ENCODE measurements around the gene CCDC171. TPM values are rescaled to one million over a fixed set of nuclear protein-coding genes. Genes with fewer than 3 reads are reported as not detected.

CCDC171 gene
- total RNA-seq, 1 experiment from 2014 or later: 2.4 TPM

DNA sequence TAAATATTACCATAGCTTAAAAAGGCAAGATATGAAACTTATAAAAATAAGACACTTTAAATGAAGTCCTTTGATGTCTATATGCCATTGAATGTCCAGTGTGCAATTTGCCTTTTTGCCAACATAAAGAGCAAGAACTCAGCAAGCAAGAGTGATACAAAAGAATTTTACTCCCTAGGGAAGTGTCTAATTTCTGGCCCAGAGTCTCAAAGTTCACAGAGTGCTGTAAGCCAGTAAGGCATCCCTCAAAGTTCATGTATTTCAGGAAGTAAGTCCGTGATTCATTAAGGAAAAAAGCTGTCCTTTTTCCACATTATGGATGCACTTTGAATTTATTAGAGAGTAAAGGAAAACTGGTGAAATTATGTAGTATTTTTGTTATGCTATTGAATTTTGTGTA, 185.2 kb downstream of the CCDC171 start:
- no peak for DNase-seq
- TF ChIP-seq, protein P1, sequence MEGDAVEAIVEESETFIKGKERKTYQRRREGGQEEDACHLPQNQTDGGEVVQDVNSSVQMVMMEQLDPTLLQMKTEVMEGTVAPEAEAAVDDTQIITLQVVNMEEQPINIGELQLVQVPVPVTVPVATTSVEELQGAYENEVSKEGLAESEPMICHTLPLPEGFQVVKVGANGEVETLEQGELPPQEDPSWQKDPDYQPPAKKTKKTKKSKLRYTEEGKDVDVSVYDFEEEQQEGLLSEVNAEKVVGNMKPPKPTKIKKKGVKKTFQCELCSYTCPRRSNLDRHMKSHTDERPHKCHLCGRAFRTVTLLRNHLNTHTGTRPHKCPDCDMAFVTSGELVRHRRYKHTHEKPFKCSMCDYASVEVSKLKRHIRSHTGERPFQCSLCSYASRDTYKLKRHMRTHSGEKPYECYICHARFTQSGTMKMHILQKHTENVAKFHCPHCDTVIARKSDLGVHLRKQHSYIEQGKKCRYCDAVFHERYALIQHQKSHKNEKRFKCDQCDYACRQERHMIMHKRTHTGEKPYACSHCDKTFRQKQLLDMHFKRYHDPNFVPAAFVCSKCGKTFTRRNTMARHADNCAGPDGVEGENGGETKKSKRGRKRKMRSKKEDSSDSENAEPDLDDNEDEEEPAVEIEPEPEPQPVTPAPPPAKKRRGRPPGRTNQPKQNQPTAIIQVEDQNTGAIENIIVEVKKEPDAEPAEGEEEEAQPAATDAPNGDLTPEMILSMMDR (conservative IDR thresholded peaks at IDR 0.05): no peak
- Histone ChIP-seq H3K9me3 (ENCODE audit: control insufficient read depth, low read depth, low read length) (no peaks in the 10 kb centered on the region), H3K18ac (ENCODE audit: insufficient read length, low read depth, low read length) (no peak overlapping the region), H2BK5ac (ENCODE audit: insufficient read length, low read length) (no peak overlapping the region), H2BK12ac (ENCODE audit: insufficient read length, low read depth, low read length) (no peak overlapping the region), H4K5ac (ENCODE audit: insufficient read length, low read depth, low read length) (no peak overlapping the region), H3K4ac (ENCODE audit: low read depth, low read length) (no peak overlapping the region), H2AFZ (ENCODE audit: low read length) (no peak overlapping the region), H3T11ph (ENCODE audit: low read length) (no peak overlapping the region), H3K79me1 (ENCODE audit: insufficient read depth, low read depth, low read length, poor library complexity, severe bottlenecking) (no peaks in the 10 kb centered on the region), H3K79me2 (ENCODE audit: insufficient read depth, low read length) (no peaks in the 10 kb centered on the region), H3K4me1 (ENCODE audit: insufficient read depth, low read length) (no peaks in the 10 kb centered on the region), H3K23ac (ENCODE audit: insufficient read length, low read depth, low read length) (no peak overlapping the region), H3K27ac (ENCODE audit: insufficient read length, low read depth, low read length) (no peak overlapping the region), H2BK120ac (ENCODE audit: low read depth, low read length, poor library complexity, severe bottlenecking) (no peak overlapping the region), H4K91ac (ENCODE audit: insufficient read length, low read depth, low read length) (no peak overlapping the region), H3K23me2 (ENCODE audit: insufficient read length, low read depth, low read length, poor library complexity, severe bottlenecking) (no peaks in the 10 kb centered on the region), H3K14ac (ENCODE audit: insufficient read depth, low read length) (no peak overlapping the region), H4K8ac (replicated peaks; ENCODE audit: insufficient read length, low read depth, low read length) (no peak overlapping the region), H3K56ac (ENCODE audit: insufficient read length, low read depth, low read length) (no peak overlapping the region), H4K20me1 (ENCODE audit: control insufficient read depth, insufficient read depth, insufficient read length) (no peaks in the 10 kb centered on the region), H3K27me3 (ENCODE audit: insufficient read depth, low read length) (no peaks in the 10 kb centered on the region), H2BK20ac (ENCODE audit: low read depth, low read length, poor library complexity, severe bottlenecking) (no peak overlapping the region), H3K9ac (ENCODE audit: extremely low read depth, insufficient read length, low read length) (no peak overlapping the region), H2AK5ac (ENCODE audit: insufficient read length, low read length) (no peak overlapping the region), H3K4me2 (ENCODE audit: insufficient read depth, insufficient read length, low read length) (no peak overlapping the region), H2BK15ac (ENCODE audit: low read depth, low read length) (no peak overlapping the region)
- H3K27ac Mint-ChIP-seq: no peak overlapping the region; a peak in 1 of 7 replicates
- H3K4me1 Mint-ChIP-seq: peaks cover 0 to 3% of the 10 kb centered on the region in 2 experiments; a peak in 1 of 4 replicates
- no peak overlapping the region for H3K4me3 Mint-ChIP-seq
- H3K27me3 Mint-ChIP-seq (ENCODE audit: low read depth): no peaks in the 10 kb centered on the region
- H3K36me3 Mint-ChIP-seq (ENCODE audit: insufficient read depth in 1 of 3, low read depth in 3 of 3): no peaks in the 10 kb centered on the region
- H3K9me3 Mint-ChIP-seq: no peaks in the 10 kb centered on the region
- no CpG with 5 or more reads among the region's 1 CpG for WGBS (ENCODE audit: extremely low coverage, insufficient read length, low lambda C conversion rate)

Measured in H9 (cell line).